GM19395 (cell line): Measurements from ENCODE around the gene CXorf49B.
"Not testable (repeated sequence)": the region's sequence is repeated elsewhere in the genome, so short reads cannot be mapped to it uniquely, and the experiment has no call there.

Experiments used
- ATAC-seq: cut with Tn5 transposase; IDR thresholded peaks from one replicate; pipeline ENCODE4 v1.9.1; 2021; ENCODE audit warnings: mild to moderate bottlenecking, moderate library complexity; ENCODE audit not compliant: unreplicated experiment

Gene CXorf49B

GRCh38 chrX:71763049-71763448 is at the start of gene CXorf49B:
TSS of gene CXorf49B (plus strand) at chrX:71763349. CDS start at chrX:71763424, 75 bp downstream.
- ATAC-seq: not testable (repeated sequence)

- not testable (repeated sequence) for ATAC-seq
These were observed 49.1 kb upstream of the CXorf49B start for GRCh38 chrX:71714064-71714463.

GRCh38 chrX:71715551-71715950 is 47.6 kb upstream of the CXorf49B start:
- not testable (repeated sequence) for ATAC-seq

DNA sequence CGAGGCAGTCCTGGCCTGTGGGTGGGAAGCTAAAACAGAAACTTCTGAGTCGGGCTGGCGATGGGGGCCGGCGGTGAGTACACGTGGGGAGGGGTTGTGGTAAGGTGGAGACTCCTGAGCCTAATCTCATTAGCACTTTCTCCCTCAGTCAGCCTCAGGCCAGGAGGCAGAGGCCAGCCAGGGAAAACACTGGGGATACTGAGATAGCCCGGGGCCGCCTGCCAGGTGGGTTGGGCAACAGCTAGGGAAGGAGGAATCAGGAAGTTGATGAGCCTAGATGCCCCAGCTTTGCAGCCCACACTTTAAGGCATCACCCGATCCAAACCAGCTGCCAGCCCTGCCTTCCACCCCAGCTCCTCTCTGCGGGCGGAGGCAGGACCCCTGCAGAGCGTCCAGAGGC is 46.8 kb upstream of the CXorf49B start:
- not testable (repeated sequence) for ATAC-seq

GRCh38 chrX:71718185-71718584 is 45.0 kb upstream of the CXorf49B start, which contains the start of gene CXorf49:
TSS of gene CXorf49 (minus strand) at chrX:71718285. CDS start at chrX:71718151, 134 bp downstream.
- ATAC-seq: not testable (repeated sequence)

DNA sequence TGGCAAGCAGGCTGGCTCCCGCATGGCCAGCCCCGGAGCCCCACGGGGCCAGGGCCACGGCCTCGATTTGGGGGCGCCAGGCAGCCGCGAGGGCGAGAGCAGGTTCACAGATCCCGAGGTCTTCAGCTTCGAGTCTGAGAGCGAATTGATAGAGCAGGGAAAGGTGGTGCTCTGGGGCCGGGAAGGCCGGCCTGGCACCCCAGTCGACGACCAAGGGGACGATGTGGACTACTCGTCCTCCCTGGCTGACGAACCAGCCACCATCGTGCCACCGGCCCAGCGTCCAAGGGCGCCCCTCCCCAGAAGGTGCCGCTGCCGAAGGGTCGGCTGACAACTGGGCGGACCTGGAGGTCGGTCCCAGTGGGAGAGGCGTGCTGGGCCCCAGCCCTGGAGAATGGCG is 44.0 kb upstream of the CXorf49B start:
- not testable (repeated sequence) for ATAC-seq

DNA sequence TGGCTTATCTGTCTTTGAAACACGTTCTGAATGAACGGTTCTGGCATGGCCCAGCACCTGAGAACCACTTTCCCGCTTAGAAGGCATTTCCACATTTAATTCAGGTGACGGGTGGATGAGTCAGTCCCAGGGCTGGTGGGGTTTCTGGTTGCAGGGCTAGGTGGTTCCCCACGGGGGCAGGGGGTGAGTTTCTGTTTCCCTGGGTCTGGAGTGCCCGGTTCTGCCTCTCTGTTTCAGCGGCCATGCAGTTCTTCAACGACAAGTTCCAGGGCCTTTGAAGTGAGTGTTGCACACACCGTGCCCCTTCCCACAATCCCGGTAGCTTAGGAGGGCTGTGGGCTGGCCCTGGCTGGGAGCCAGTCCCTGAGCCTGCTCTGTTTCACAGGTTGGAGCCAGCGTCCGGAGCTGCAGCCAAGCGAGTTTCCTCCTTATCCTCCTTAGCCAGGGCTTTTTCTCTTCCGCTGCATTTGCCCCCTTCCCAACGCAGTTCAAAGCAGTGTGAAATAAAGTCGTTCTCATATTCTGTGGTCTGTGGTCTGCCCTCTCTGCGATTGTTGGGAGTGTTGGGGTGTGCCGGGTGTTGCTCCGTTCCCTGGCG is 42.8 kb upstream of the CXorf49B start:
- not testable (repeated sequence) for ATAC-seq

DNA sequence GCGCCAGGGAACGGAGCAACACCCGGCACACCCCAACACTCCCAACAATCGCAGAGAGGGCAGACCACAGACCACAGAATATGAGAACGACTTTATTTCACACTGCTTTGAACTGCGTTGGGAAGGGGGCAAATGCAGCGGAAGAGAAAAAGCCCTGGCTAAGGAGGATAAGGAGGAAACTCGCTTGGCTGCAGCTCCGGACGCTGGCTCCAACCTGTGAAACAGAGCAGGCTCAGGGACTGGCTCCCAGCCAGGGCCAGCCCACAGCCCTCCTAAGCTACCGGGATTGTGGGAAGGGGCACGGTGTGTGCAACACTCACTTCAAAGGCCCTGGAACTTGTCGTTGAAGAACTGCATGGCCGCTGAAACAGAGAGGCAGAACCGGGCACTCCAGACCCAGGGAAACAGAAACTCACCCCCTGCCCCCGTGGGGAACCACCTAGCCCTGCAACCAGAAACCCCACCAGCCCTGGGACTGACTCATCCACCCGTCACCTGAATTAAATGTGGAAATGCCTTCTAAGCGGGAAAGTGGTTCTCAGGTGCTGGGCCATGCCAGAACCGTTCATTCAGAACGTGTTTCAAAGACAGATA is 2.4 kb upstream of the CXorf49B start:
- not testable (repeated sequence) for ATAC-seq

GRCh38 chrX:71764832-71765231 is 1.7 kb downstream of the CXorf49B start:
- not testable (repeated sequence) for ATAC-seq

DNA sequence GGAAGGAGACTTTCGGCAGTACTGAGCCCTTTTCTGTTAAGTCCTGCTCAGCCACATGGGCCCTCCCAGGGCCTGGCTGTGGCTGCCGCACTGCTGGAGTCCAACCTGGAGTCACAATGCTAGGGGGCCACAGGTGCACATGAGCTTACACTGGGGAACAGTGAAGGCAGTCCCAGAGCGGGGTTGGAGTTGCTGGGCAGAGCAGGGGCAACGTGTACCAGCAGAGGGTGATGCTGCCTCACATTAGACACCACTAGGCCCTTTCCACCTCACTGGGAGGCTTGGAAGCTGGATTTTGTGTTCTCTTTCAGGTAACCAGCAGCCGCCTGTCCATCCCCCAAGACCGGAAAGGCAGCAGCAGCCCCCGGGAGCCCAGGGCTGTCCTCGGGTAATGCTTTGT is 2.5 kb downstream of the CXorf49B start:
- ATAC-seq: not testable (repeated sequence)

GRCh38 chrX:71767134-71767533 is 4.0 kb downstream of the CXorf49B start:
- ATAC-seq: not testable (repeated sequence)

DNA sequence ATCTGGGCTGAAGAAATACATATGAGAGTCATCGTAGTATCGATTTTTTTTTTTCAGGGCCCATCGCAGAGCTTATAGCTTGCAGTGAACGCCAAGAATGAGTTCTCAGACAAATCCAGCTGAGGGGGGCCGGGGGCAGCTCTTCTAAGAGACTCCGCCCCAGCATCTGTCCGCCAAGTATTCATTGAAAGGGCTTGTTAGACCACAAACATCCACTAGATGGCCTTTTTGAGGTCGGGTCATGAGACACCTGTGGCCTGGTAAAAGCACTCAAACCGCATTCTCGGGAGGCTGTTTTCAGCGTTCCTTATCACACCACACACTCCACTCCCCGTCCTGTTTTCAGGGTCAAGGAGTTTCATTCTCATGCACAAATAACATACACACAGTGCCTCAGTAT is 15.2 kb downstream of the CXorf49B start:
- ATAC-seq: peak; percentile 65

GRCh38 chrX:71782225-71782949 is 19.2 kb downstream of the CXorf49B start:
- not testable (repeated sequence) for ATAC-seq

DNA sequence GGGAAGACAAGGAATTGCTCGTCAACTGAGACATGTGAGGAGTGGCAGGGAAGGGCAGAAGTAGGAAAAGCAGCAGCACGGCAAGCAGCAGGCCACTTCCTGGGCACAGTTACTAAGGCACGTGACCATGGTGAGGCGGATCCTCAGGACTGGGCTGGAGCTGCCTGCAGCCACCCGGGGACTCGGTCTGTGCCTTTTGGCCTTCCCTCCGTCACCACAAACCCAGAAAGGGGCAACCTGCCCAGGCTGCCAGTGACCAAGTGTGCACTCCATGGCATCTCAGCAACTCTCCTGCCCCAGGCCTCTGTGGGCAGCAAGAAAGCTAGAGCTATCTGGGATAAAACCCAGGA is 19.8 kb downstream of the CXorf49B start:
- ATAC-seq: not testable (repeated sequence)

DNA sequence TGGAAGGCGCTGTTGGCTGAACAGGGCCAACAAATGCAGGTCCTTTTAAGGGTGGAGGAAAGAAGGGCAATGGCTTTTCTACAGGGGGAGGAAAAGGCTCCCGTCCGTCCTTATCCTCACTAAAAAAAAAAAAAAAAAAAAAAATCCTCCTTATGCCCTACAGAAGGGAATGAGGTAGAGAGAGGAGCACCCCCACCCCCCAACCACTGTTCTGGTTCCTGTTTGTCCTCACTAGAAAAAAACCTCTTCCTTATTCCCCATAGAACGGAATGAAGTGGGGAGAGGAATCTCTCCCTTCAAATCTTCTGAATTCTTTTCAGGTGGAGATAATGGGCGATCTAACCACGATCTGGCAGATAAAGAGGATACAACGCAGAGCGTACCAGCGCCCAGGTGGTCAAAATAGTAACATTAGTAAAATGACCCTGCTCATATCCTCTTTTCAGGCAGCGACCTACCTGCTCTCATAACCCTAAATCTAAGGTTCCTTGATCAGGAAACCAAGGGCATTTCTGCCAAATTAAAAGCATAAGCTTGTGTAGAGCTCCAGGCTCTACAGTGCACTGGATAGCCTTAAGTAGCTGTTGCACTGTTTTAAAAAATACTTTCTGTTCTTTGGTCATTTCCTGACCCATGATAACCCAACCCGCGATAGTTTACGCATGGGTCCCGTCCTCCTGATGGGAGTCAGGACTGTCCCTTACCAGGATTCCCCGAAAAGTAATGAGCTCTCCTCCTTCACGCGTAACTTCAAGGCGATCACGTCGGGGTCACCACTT is 20.6 kb downstream of the CXorf49B start:
- peak; percentile 51 for ATAC-seq

- peak; percentile 71 for ATAC-seq
These were observed 21.3 kb downstream of the CXorf49B start for GRCh38 chrX:71784348-71784983.

GRCh38 chrX:71806450-71806849 is 43.3 kb downstream of the CXorf49B start:
- ATAC-seq: not testable (repeated sequence)

GRCh38 chrX:71809886-71810285 is 46.7 kb downstream of the CXorf49B start:
- no peak for ATAC-seq

DNA sequence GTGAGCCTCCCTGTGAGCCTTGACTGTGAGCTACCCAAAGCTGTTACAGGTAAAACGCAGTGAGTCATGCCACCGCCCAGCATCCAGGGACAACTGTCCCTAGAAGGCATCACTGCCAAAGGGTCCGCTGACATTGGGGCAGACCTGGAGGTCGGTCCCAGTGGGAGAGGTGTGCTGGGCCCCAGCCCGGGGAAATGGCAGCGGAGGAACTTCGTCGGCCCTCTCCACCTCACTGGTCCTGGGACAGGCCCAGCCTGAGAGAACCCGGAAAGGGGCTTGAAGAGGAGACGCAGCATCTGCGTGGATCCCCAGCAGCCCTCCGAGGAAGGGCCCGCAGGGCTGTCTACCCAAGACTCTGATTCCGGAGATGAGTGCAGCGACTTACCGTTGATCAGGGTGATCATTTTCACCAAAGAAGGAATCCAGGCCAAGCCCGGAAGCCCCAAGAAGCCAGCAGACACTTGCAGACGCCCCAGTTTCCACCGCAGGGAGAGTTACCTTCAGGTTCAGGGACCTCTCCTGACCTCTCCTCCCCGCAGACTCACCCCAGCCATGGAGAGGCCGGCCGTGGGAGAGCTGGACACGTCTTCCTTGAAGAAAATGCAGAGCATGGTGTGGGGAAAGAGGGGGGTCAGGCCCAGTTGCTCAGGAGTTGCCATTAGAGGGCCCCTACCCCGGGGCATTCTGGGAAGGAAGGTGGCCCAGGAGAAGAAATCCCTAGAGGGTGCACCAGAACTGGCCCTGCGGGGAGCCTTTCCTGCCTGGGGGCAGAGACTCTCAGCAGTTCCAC is 51.2 kb downstream of the CXorf49B start:
- ATAC-seq: no peak
